ENCODE measurements around the gene MYO1B. TPM values are rescaled to one million over a fixed set of nuclear protein-coding genes. Genes with fewer than 3 reads are reported as not detected.

Gene MYO1B
- total and polyA plus RNA-seq, 2 of the 8 experiments (the other 6 are each of a cell fraction or from before 2014, with no cell fraction given): 15.5 to 61.2 TPM

GRCh38 chr2:191250400-191250799 lies 5.2 kb downstream of the MYO1B start (continued):
- TF ChIP-seq SIN3A (conservative IDR thresholded peaks at IDR 0.05 in 1 of 2, IDR thresholded peaks at IDR 0.05 in 1 of 2; ENCODE audit: low read depth in 1 of 2, low read length in 2 of 2): no peak

Data from H1 (cell line).